Transverse colon (tissue), 4 donors: ENCODE measurements around the gene FBP2.
"Not testable (repeated sequence)": the region's sequence is repeated elsewhere in the genome, so short reads cannot be mapped to it uniquely, and the experiment has no call there.

ENCODE experiments used
- POLR2AphosphoS5 ChIP-seq, 3 donors: sonication (generic); formaldehyde crosslinking; IDR thresholded peaks; one replicate each; pipeline ENCODE4 v1.6.1; 2016; ENCODE audit warnings: antibody characterized with exemption in 3 of 3
- TF ChIP-seq, protein P1 (sequence below), 5 experiments: fragments of 200-600 bp in 3 of 5; fragments of 450-650 bp in 2 of 5; sonication (generic) in 3 of 5; IDR thresholded peaks; 1 replicate in 2 of 5; 2 replicates in 3 of 5; pipeline ENCODE4 v1.5.1; 2016 to 2017; ENCODE audit warnings: antibody characterized with exemption in 5 of 5, inconsistent platforms in 3 of 5, mild to moderate bottlenecking in 2 of 5, moderate library complexity in 1 of 5

DNA sequence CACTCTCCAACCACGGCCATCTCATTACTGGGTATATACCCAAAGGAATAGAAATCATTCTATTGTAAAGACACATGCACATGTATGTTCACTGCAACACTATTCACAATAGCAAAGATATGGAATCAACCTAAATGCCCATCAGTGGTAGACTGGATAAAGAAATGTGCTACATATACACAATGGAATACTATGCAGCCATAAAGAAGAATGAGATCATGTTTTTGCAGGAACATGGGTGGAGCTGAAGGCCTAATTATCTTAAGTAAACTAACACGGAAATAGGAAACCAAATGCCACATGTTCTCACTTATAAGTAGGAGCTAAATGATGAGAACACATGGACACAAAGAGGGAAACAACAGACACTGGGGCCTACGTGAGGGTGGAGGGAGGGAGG, 29.3 kb downstream of the FBP2 start:
- not testable (repeated sequence) for TF ChIP-seq POLR2AphosphoS5 (IDR thresholded peaks at IDR 0.05)
- TF ChIP-seq, protein P1, sequence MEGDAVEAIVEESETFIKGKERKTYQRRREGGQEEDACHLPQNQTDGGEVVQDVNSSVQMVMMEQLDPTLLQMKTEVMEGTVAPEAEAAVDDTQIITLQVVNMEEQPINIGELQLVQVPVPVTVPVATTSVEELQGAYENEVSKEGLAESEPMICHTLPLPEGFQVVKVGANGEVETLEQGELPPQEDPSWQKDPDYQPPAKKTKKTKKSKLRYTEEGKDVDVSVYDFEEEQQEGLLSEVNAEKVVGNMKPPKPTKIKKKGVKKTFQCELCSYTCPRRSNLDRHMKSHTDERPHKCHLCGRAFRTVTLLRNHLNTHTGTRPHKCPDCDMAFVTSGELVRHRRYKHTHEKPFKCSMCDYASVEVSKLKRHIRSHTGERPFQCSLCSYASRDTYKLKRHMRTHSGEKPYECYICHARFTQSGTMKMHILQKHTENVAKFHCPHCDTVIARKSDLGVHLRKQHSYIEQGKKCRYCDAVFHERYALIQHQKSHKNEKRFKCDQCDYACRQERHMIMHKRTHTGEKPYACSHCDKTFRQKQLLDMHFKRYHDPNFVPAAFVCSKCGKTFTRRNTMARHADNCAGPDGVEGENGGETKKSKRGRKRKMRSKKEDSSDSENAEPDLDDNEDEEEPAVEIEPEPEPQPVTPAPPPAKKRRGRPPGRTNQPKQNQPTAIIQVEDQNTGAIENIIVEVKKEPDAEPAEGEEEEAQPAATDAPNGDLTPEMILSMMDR (IDR thresholded peaks at IDR 0.05), result not testable (repeated sequence)
